ENCODE results near the gene ASZ1.

Gene ASZ1

DNA sequence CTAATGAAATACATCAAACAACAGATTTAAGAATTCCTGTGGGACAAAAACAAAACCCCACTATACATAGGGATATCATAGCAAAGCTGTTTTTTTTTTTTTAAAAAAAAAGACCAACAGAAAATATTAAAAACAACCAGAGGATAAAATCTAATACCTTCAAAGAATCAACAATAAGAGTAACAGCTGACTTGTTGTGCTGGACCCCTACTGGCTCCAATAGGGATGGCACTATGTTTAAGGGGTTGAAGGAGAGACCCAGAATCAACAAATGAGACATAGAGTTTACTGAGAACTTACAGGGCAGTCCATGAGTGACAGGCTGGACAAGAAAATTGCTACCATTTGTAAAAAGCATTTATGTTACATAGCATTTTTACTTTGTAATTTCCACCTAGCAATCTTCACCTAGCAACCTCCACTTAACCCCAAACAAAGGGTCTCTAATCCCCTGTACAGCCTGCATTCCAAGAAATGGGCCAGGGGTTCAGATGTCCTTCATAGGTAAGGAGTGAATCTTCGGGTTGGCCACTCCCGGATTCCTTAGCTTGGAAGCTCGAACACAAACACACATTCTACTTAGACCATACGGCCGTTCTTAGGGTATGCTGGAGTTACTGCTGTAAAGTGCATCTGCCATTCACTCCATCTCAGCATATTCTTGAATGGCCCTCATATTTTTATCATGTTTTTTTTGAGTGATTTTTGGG lies 25.8 kb downstream of the ASZ1 start:
- ATAC-seq, result peak; percentile 68
- TF ChIP-seq, protein P1, sequence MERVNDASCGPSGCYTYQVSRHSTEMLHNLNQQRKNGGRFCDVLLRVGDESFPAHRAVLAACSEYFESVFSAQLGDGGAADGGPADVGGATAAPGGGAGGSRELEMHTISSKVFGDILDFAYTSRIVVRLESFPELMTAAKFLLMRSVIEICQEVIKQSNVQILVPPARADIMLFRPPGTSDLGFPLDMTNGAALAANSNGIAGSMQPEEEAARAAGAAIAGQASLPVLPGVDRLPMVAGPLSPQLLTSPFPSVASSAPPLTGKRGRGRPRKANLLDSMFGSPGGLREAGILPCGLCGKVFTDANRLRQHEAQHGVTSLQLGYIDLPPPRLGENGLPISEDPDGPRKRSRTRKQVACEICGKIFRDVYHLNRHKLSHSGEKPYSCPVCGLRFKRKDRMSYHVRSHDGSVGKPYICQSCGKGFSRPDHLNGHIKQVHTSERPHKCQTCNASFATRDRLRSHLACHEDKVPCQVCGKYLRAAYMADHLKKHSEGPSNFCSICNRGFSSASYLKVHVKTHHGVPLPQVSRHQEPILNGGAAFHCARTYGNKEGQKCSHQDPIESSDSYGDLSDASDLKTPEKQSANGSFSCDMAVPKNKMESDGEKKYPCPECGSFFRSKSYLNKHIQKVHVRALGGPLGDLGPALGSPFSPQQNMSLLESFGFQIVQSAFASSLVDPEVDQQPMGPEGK (CRISPR knock-in tag; IDR thresholded peaks at IDR 0.05; ENCODE audit: borderline replicate concordance), result no peak
- TF ChIP-seq TOX (CRISPR knock-in tag; IDR thresholded peaks at IDR 0.05; ENCODE audit: borderline replicate concordance) (no peak), PPARA (CRISPR knock-in tag; IDR thresholded peaks at IDR 0.05; ENCODE audit: borderline replicate concordance) (no peak)

- peak; percentile 41; the same call in 1 of the 3 replicates for ATAC-seq
- TF ChIP-seq ZNF70 (CRISPR knock-in tag; IDR thresholded peaks at IDR 0.05) (no peak), ZFP3 (CRISPR knock-in tag; IDR thresholded peaks at IDR 0.05) (no peak), SNAI2 (CRISPR knock-in tag; IDR thresholded peaks at IDR 0.05) (no peak), RARB (CRISPR knock-in tag; IDR thresholded peaks at IDR 0.05) (no peak), OSR1 (CRISPR knock-in tag; IDR thresholded peaks at IDR 0.05) (no peak), TSHZ2 (CRISPR knock-in tag; IDR thresholded peaks at IDR 0.05) (no peak), GLIS3 (CRISPR knock-in tag; IDR thresholded peaks at IDR 0.05) (no peak), ISL1 (CRISPR knock-in tag; IDR thresholded peaks at IDR 0.05) (no peak), ZNF565 (CRISPR knock-in tag; conservative IDR thresholded peaks at IDR 0.05; ENCODE audit: low read depth) (no peak), PPARA (CRISPR knock-in tag; IDR thresholded peaks at IDR 0.05; ENCODE audit: borderline replicate concordance) (no peak), ESRRG (CRISPR knock-in tag; IDR thresholded peaks at IDR 0.05) (no peak), ZFP30 (CRISPR knock-in tag; IDR thresholded peaks at IDR 0.05) (no peak), CSDC2 (CRISPR knock-in tag; IDR thresholded peaks at IDR 0.05) (no peak)
Measured at GRCh38 chr7:117399820-117400422, 27.4 kb downstream of the ASZ1 start.

DNA sequence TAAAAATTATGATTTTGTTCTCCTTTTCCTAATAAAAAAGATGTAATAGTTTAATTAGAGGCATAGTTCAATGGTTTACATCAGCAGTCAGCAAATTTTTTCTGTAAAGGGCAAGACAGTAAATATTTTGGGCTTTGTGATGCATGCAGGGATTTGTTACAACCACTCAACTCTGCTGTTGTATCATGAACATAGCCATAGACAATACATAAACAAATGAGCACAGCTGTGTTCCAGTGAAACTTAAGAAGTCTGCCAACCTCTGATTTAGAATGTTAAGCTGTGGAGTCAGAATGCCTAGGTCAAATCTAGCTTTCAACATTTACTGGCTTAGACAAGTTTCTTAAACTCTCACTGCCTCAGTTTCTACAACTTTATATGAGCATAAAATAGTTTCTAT lies 31.6 kb downstream of the ASZ1 start:
- TF ChIP-seq TSHZ2 (CRISPR knock-in tag; IDR thresholded peaks at IDR 0.05), result no peak
- TF ChIP-seq GLIS3 (CRISPR knock-in tag; IDR thresholded peaks at IDR 0.05), result no peak
- no peak for TF ChIP-seq ZFP3 (CRISPR knock-in tag; IDR thresholded peaks at IDR 0.05)
- no peak for TF ChIP-seq TCF4 (CRISPR knock-in tag; IDR thresholded peaks at IDR 0.05; ENCODE audit: borderline replicate concordance)
- no peak for TF ChIP-seq ARNTL (CRISPR knock-in tag; IDR thresholded peaks at IDR 0.05; ENCODE audit: borderline replicate concordance, low read depth)
- no peak for TF ChIP-seq ZNF70 (CRISPR knock-in tag; IDR thresholded peaks at IDR 0.05)
- TF ChIP-seq CSDC2 (CRISPR knock-in tag; IDR thresholded peaks at IDR 0.05), result no peak
- no peak for TF ChIP-seq ZC3H10 (CRISPR knock-in tag; IDR thresholded peaks at IDR 0.05)
- TF ChIP-seq, protein P1 (CRISPR knock-in tag; IDR thresholded peaks at IDR 0.05; ENCODE audit: borderline replicate concordance), result no peak
- TF ChIP-seq, protein P2, sequence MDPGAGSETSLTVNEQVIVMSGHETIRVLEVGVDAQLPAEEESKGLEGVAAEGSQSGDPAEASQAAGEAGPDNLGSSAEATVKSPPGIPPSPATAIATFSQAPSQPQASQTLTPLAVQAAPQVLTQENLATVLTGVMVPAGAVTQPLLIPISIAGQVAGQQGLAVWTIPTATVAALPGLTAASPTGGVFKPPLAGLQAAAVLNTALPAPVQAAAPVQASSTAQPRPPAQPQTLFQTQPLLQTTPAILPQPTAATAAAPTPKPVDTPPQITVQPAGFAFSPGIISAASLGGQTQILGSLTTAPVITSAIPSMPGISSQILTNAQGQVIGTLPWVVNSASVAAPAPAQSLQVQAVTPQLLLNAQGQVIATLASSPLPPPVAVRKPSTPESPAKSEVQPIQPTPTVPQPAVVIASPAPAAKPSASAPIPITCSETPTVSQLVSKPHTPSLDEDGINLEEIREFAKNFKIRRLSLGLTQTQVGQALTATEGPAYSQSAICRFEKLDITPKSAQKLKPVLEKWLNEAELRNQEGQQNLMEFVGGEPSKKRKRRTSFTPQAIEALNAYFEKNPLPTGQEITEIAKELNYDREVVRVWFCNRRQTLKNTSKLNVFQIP (CRISPR knock-in tag; IDR thresholded peaks at IDR 0.05; ENCODE audit: borderline replicate concordance, low read depth), result no peak
- no peak for TF ChIP-seq RARB (CRISPR knock-in tag; IDR thresholded peaks at IDR 0.05)
- TF ChIP-seq OSR1 (CRISPR knock-in tag; IDR thresholded peaks at IDR 0.05), result no peak
- no peak for TF ChIP-seq PPARA (CRISPR knock-in tag; IDR thresholded peaks at IDR 0.05; ENCODE audit: borderline replicate concordance)
- no peak for ATAC-seq

All from SK-N-SH treated with all-trans-retinoic acid at 6 μM for 48 hours (cell line).